Iris pigment epithelial cell (primary cell): ENCODE data around the gene RILPL2.
A peak's percentile ranks its signal among the peaks of the same experiment; 100 is the strongest.
"Not testable (repeated sequence)": the region's sequence is repeated elsewhere in the genome, so short reads cannot be mapped to it uniquely, and the experiment has no call there.

Source experiments
- DNase-seq: peaks from one replicate; pipeline ENCODE4 v3.0.0-alpha.2; 2011; ENCODE audit warnings: low read depth

RILPL2 gene

DNA sequence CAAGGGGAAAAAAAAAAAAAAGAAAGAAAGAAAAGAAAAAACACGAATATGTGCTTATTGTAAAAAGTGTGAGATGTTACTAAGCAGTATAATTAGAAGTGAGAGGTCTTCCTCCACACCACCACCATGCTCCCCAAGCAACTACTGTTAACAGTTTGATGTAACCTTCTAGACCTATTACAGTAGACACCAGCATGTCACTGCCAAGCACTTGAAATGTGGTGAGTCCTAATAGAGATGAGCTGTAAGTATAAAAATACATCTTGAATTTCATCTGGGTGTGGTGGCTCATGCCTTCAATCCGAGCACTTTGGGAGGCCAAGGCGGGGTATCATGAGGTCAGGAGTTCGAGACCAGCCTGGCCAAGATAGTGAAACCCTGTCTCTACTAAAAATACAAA is 13.4 kb upstream of the RILPL2 start:
- DNase-seq, result no peak

DNA sequence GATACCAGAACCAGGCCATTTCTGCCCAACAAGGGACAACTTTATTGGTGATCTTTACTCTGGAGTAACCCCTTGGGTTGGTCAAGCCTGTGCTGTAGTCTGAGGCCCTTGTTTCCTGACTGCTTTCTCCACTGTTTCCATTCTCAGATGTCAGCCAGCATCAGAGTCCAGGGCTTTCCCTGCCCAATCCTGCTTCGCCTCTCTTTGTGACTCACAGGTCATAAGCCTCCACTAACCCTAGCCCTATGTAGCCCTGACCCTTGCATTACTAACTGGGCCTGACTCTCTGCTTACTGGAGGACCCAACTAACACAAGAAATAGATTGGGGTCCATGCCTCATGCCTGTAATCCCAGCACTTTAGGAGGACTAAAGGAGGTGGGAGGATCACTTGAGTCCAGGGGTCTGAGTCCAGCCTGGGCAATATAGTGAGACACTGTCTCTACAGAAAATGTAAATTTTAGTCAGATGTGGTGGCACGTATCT is 12.8 kb upstream of the RILPL2 start:
- DNase-seq, result peak; percentile 25

DNA sequence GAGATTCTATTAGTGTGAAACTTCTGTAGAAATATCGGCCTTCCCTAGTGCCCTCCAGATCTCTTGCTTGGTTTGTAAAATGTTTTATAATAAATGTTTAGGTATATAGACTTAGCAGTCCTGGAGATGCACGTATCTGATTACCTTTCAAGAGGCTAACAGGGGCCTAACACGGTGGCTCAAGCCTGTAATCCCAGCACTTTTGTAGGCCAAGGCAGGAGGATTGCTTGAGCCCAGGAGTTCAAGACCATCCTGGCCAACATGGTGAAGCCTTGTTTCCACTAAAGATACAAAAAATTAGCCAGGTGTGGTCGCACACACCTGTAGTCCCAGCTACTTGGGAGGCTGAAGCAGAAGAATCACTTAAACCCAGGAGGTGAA is 9.8 kb upstream of the RILPL2 start:
- no peak for DNase-seq

DNA sequence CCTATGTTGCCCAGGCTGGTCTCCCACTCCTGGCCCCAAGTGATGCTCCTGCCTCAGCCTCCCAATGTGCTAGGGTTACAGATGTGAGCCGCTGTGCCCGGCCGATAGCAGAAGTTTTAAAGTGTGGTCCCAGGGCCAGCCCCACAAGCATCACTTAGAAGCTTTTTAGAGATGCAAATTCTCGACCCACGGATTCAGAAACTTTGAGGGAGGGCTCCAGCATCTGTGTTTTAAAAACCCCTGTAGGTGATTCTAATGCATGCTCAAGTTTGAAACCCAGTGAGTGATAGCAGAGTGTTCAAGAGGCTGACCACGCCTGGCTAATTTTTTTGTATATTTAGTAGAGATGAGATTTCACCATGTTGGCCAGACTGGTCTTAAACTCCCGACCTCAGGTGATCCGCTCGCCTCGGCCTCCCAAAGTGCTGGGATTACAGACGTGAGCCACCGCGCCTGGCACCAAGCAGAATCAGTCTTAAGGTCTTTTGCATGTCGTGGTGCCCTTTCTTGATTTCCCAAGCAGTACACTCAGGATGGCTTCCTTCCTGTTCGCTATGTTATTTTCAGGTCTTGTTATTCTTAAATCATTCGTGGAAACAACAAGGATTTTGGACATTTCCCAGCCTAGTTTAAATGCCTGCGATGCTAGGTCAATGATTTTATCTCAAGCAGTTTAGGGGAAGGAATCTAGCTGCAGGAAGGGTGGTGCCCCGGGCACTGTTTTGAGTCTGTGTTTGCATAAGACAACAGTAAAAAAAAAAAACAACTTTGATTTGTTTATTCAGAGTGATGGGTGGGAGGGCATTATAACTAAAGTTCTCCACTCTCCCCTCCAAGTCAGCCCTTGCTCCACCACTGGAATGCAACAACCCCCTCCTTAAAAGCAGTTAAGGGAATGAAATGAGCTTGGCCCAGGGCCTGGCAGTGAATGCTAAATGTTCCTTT is 9.2 kb upstream of the RILPL2 start:
- peak; percentile 72 for DNase-seq

DNA sequence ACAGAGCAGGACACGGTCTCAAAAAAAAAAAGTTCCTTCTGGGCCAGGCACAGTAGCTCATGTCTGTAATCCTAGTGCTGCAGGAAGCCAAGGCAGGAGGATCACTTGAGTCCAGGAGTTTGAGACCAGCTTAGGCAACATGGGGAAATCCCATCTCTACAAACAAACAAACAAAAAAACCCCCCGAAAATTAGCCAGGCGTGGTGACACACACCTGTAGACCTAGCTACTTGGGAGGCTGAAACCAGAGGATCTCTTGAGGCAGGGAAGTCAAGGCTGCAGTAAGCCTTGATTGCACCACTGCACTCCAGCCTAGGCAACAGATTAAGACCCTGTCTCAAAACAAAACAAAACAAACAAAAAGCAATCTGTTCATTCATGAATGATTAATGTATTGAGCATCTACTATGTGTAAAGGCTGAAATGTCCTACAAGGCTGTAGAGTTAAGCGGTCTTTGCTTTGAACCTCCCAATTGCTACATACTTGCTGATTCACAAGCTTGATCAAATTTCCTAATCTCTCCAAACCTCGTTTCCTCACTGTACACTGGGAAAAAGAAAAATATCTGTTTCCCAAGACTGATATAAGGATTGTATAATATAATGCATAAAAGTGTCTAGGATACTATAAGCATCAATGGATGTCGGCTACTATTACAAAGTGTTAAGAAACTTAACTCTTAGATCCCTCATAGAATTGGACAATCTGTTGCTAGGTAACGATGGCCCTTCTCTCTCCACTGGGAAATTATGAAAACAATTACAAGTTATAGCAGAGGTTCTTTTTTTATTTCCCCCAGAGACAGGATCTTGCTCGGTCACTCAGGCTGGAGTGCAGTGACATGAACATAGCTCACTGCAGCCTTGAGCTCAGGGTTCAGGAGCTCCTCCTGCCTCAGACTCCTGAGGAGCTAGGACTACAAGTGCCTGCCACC is 7.9 kb upstream of the RILPL2 start:
- DNase-seq, result peak; percentile 92

DNA sequence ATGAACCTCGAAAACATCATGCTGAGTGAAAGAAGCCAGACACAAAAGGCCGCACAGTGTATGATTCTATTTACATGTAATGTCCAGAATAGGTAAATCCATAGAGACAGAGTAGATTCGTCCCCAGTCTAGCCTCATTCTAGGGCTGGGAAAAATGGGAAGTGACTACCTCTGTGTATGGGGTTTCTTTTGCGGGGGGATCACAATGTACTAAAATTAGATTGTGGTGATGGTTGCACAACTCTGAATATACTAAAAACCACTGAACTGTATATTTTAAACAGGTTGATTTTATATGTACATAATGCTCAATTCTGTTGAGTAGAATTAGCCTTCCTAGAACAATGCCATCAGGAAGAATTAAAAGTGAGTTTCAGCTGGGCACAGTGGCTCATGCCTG is 6.3 kb upstream of the RILPL2 start:
- DNase-seq, result no peak

DNA sequence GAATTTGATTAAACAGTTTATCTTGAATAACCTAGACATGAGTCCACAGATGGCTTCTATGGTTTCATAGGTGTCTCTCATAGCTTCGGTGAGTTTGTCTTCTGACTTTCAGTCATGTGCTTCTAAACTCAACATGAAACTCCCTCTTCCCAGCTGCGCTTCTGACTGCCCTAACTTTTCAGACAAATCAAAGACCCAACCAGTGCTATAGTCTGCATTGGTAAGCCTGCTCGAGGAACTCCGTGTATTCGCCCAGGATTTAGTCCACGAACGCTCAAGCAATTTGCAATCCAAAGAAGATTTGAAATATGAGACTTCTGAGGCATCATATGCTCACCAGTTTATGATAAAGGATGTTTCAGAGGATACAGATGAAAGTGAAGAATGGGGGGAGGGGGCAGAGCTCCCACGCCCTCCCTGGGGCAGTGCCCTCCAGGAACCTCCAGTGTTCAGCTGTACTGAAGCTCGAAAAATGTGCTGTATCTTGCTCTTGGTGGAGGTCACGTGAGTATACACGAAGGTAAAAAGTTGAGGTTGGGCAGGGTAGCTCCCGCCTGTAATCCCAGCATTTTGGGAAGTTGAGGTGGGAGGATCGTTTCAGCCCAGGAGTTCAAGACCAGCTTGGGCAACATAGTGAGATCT is 5.2 kb upstream of the RILPL2 start:
- DNase-seq, result no peak

DNA sequence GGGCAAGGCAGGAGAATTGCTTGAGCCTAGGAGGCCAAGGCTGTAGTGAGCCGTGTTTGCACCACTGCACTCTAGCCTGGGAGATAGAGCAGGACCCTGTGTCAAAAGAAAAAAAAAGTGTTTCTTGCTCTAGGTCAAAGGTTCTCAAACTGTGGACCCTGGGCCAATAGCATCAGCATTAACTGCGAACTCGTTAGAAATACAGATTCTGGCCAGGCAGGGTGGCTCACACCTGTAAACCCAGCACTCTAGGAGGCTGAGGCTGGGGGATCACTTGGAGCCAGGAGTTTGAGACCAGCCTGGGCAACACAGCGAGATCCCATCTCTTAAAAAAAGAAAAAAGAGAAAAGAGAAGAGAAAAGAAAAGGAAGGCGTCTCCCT is 858 bp downstream of the RILPL2 start:
- no peak for DNase-seq

DNA sequence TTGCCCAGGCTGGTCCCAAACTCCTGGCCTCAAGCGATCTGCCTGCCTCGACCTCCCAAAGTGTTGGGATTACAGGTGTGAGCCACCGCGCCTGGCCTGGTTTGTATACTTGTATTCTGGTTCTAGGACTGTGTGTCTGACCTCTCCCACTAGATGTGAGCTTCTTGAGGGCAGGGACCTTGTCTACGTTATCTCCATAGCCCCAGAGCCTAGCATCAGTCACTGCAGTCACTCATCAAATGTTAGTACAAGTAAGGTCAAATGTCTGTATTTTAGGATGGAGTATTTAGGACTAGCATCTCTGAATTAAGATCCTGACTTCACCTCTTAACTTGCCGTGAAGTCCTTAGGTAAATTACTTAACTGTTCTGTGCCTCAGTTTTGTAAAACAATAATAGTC is 2.9 kb downstream of the RILPL2 start:
- no peak for DNase-seq

DNA sequence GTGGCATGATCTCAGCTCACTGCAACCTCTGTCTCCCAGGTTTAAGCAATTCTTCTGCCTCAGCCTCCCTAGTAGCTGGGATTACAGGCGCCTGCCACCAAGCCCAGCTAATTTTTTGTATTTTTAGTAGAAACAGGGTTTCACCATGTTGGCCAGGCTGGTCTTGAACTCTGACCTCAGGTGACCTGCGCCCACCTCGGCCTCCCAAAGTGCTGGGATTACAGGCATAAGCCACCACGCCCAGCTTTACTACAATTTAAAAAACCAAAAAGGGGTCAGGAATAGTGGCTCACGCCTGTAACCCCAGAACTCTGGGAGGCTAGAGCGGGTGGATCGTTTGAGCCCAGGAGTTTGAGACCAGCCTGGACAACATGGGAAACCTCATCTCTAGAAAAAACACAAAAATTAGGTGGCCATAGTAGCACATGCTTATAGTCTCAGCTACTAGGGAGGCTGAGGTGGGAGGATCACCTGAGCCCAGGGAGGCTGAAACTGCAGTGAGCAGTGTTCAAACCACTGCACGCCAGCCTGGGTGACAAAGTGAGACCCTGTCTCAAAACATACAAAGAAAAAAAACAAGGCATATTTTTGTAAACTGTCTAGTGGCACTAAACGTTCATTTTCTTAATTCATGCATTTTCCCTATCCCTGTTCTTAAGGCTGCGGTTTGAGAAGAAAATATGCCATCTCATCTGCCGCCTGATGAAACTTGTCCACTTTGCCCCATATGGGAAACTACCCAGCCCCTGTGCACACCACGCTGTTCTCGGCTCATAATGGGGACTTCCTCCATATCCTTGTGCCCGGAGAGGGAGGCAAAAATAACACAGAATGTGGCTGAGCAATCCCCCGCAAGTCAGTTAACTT is 4.3 kb downstream of the RILPL2 start:
- DNase-seq, result not testable (repeated sequence)

DNA sequence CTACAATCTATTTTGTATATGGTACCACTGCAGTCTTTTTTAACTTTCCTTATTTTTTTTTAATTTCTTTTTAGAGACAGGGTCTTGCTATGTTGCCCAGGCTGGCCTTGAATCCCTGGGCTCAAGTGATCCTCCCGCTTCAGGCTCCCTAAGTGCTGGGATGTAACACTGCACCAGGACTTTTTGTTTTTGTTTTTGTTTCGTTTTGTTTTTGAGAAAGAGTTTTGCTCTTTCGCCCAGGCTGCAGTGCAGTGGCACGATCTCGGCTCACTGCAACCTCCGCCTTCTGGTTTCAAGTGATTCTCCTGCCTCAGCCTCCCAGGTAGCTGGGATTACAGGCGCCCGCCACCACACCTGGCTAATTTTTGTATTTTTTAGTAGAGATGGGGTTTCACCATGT is 7.4 kb downstream of the RILPL2 start:
- not testable (repeated sequence) for DNase-seq

DNA sequence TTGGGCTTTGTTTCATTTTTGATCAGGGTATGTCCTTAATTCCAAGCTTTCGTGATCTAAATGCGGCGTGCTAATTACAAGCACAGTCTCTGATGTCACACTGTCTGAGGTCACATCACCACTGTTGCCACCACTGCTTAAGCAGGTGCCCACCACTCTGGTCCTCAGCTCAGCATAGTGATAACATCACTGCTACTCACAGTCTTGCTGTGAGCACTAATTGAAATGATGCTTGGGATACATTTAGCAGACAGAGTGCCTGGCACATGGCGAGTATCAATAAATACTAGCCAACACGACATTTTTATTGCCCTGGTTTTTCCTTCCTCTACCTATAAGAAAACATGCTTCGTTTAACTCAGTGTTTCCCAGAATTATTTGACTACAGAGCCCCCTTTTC is 7.9 kb downstream of the RILPL2 start:
- no peak for DNase-seq

DNA sequence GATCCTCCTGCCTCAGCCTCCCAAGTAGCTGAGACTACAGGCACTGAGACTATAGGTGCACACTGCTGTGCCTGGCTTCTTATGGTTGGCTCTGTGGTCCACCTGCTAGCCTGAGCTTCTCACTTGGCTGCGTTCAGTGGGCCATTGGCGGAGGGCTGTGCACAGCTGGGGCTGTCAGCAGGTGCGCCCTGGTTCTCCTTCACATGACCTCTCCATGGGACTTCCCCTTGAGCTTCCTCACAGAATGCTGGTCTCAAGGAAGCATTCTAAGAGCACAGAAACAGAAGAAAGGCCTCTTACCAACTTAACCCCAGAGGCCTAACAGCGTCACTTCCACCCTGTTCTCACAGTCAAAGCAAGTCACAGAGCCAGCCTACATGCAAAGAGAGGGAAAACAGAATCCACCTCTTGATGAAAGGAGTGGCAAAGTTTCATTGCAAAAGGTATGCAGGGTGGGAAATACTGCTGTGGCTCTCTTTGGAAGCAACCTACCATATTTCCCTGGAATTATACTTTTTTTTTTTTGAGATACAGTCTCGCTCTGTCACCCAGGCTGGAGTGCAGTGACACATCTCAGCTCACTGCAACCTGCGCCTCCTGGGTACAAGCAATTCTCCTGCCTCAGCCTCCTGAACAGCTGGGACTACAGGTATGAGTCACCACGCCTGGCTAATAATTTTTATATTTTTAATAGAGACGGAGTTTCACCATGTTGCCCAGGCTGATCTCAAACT is 9.3 kb downstream of the RILPL2 start:
- no peak for DNase-seq

DNA sequence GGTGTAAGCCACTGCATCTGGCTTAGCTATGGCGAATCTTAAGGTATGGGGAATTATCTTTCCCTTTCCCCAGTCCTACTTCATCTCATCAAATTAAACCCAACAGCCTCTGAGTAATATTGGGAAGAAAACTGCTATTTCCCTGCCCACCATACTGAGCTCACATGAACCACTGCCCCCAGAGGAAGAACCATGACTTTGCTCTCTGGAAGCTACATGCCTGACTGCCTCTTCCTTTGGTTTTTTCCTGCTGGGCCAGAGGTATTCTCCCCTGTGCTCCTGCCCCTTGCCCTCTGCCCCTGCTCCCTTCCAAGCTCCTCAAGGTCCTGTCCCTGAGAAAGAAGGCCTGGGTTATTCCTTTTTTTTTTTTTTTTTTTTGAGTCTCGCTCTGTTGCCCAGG is 15.2 kb downstream of the RILPL2 start:
- DNase-seq, result no peak

DNA sequence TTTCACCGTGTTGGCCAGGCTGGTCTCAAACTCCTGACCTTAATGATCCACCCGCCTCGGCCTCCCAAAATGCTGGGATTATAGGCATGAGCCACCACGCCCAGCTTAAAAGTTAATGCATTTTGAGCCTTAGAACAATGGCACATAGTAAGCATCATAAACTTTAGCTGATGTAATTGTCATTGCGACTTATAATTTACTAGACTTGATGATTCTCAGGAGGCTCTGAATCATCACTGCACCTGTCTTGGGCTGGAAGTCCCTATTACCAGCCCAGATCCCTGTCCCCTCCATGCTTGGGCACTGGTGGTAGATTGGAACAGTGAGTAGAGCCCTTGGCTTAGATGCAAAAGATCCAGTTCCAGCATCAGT is 26.5 kb downstream of the RILPL2 start:
- DNase-seq, result no peak

DNA sequence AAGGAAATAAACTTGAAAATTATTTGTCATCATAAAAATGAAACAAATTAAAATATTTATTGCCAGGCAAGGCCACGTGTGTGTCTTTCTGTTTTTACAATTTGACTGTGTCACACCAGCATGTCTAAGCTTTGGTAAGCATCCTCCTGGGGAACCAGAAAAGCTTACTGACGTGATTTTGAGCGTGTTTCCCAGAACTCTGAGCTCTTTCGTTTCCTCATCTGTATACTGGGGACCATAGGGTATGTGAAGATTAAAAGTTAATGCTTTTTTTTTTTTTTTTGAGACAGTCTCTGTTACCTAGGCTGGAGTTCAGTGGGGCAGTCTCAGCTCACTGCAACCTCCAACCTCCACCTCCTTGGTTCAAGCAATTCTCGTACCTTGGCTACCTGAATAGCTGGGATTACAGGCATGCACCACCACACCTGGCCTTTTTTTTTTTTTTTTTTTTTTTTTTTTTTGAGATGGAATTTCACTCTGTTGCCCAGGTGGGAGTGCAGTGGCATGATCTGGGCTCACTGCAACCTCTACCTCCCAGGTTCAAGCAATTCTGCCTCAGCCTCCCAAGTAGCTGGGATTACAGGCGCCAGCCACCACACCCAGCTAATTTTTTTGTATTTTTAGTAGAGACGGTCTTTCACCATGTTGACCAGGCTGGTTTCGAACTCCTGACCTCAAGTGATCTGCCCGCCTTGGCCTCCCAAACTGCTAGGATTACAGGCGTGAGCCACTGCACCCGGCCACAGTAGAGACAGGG is 27.0 kb downstream of the RILPL2 start:
- not testable (repeated sequence) for DNase-seq

DNA sequence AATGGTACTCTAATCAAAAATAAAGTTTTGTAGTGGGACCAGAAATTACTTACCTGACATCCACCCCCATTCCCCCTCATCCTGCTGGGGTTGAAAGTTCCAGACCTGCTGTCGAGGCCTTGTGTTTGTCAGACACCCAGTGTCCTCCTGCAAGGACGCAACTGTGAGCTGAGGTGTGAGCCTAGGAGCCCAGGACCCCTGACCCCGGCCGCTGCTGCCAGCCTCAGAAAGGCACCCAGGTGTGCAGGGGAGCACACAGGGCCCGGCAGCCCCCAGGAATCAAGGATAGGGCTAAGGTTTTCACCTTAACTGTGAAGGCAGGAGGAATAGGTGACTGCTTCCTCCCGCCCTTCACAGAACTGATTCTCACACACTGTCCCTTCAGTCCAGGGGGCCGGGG is 27.9 kb downstream of the RILPL2 start:
- DNase-seq, result not testable (repeated sequence)

DNA sequence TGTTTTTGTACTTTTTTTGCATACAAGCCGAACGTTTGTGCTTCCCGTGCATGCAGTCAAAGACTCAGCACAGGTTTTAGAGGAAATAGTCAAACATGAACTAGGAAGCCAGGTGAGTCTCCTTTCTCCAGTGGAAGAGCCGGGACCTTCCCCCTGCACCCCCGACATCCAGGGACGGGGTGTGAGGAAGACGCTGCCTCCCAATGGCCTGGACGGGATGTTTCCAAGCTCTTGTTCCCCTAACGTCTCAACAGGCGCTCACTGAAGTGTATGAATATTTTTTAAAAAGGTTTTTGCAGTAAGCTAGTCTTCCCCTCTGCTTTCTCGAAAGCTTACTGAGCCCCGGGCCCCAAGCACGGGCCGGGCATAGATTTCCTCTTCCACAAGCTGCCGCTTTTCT is 28.6 kb downstream of the RILPL2 start:
- DNase-seq, result not testable (repeated sequence)

DNA sequence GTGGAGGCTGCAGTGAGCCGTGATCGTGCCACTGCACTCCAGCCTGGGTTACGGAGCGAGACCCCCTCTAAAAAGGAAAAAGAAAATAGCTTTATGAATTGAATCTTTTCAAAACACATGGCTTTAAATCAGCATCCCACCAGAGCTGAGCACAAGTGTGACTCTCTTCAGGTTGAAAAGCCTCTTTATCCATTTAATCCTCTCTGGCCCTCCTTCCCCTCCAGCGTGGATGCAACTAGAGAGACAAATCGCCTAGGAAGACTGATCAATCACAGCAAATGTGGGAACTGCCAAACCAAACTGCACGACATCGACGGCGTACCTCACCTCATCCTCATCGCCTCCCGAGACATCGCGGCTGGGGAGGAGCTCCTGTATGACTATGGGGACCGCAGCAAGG is 29.2 kb downstream of the RILPL2 start:
- not testable (repeated sequence) for DNase-seq

DNA sequence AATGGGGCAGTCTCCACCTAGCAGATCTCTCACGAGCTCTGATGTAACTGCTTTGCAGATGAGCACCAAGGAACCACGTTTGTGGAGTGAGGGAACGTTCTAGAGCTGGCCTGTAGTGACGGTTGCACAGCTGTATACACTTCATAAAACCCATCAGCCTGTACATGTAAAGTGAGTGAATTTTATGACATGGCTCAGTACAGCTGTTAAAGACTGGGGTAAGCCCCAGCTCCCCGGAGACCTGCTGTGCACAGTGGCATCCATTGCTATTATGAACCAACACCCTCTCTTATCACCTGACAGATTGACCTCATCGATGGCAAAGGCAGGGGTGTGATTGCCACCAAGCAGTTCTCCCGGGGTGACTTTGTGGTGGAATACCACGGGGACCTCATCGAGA is 31.9 kb downstream of the RILPL2 start:
- DNase-seq, result no peak
